Ascending aorta (tissue), 2 donors: ENCODE measurements around the gene CYBB. TPM values are rescaled to one million over a fixed set of nuclear protein-coding genes. Genes with fewer than 3 reads are reported as not detected.

ENCODE experiments used
- DNase-seq, 2 donors: peaks; one replicate each; pipeline ENCODE4 v3.0.0-alpha.2; 2019; ENCODE audit warnings: low spot score in 2 of 2
- H3K27ac ChIP-seq, 2 donors: fragments of 200-600 bp; sonication (generic); one replicate each; pipeline ENCODE4 v1.5.1; 2016 to 2017; ENCODE audit warnings: mild to moderate bottlenecking in 1 of 2
- H3K27me3 ChIP-seq: fragments of 200-600 bp; sonication (generic); one replicate; pipeline ENCODE4 v1.5.1; 2017
- H3K36me3 ChIP-seq, 2 donors: fragments of 200-600 bp; sonication (generic); one replicate each; pipeline ENCODE4 v1.5.1; 2016
- H3K4me1 ChIP-seq, 2 donors: fragments of 200-600 bp; sonication (generic); one replicate each; pipeline ENCODE4 v1.5.1; 2016 to 2017; ENCODE audit warnings: mild to moderate bottlenecking in 1 of 2
- H3K4me3 ChIP-seq, 2 donors: fragments of 200-600 bp; sonication (generic); one replicate each; pipeline ENCODE4 v1.5.1; 2016 to 2017; ENCODE audit warnings: mild to moderate bottlenecking in 1 of 2
- H3K9me3 ChIP-seq, 2 donors: fragments of 200-600 bp; sonication (generic); one replicate each; pipeline ENCODE4 v1.5.1; 2016
- intact Hi-C: fragments of 100-400 bp; cut with DNase I; formaldehyde crosslinking; loops from one replicate; pipeline ENCODE4 v1.15.1; 2023
- total RNA-seq: library from RNA; depleted of rRNA; stranded (reverse); fragments of >200 nt; gene quantifications from one replicate; pipeline ENCODE4 v1.1.0, GENCODE V29; 2016
- TF ChIP-seq, protein P1 (sequence below), 3 experiments: fragments of 200-600 bp in 2 of 3; fragments of 450-650 bp in 1 of 3; sonication (generic) in 2 of 3; IDR thresholded peaks; one replicate each; pipeline ENCODE4 v1.5.1; 2016 to 2019; ENCODE audit warnings: antibody characterized with exemption in 3 of 3, mild to moderate bottlenecking in 1 of 3, moderate library complexity in 1 of 3

CYBB gene
- total RNA-seq, 1 donor from 2014 or later = 19.7 TPM

DNA sequence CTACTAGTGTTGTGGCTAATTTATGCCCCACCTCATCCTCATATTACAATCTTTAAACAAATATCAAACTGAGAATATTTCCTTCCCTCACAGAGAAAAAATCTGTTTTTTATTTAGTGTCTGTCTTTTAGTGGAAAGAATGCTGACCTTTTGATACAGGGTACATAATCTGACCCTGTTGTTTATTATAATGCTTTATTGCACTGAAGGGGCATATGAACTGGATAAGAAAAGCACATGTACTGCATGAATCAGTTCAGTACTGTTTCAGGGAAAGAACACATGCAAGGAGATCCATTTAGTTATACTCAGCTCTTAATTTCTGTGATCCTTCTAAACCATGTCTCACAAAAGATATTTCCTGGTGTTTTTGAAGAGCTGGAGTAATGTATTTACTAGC lies 83.0 kb downstream of the CYBB start:
- H3K36me3 ChIP-seq = no peaks in the 10 kb centered on the region
- H3K4me1 ChIP-seq = no peaks in the 10 kb centered on the region
- DNase-seq = no peak
- no peak overlapping the region for H3K27ac ChIP-seq
- no peaks in the 10 kb centered on the region for H3K9me3 ChIP-seq
- intact Hi-C loops = no loop called here
- H3K27me3 ChIP-seq = no peaks in the 10 kb centered on the region
- no peak overlapping the region for H3K4me3 ChIP-seq
- TF ChIP-seq, protein P1, sequence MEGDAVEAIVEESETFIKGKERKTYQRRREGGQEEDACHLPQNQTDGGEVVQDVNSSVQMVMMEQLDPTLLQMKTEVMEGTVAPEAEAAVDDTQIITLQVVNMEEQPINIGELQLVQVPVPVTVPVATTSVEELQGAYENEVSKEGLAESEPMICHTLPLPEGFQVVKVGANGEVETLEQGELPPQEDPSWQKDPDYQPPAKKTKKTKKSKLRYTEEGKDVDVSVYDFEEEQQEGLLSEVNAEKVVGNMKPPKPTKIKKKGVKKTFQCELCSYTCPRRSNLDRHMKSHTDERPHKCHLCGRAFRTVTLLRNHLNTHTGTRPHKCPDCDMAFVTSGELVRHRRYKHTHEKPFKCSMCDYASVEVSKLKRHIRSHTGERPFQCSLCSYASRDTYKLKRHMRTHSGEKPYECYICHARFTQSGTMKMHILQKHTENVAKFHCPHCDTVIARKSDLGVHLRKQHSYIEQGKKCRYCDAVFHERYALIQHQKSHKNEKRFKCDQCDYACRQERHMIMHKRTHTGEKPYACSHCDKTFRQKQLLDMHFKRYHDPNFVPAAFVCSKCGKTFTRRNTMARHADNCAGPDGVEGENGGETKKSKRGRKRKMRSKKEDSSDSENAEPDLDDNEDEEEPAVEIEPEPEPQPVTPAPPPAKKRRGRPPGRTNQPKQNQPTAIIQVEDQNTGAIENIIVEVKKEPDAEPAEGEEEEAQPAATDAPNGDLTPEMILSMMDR (IDR thresholded peaks at IDR 0.05) = no peak

Other genes with a start within 250 kb of the CYBB start
- 1.7 TPM for gene LANCL3, start 208.4 kb upstream of the CYBB start, total RNA-seq
- 0.53 TPM for gene XK, start 94.3 kb upstream of the CYBB start, total RNA-seq
- 32.2 TPM for gene DYNLT3, start 67.5 kb downstream of the CYBB start, total RNA-seq
- gene SYTL5, start 226.5 kb downstream of the CYBB start, total RNA-seq = not detected